Peyer's patch (tissue), 4 donors: Measurements from ENCODE around the gene P2RY2.

Source experiments
- POLR2A ChIP-seq, 2 donors: fragments of 450-650 bp; IDR thresholded peaks; one replicate each; pipeline ENCODE4 v1.5.1; 2017; ENCODE audit warnings: antibody characterized with exemption in 2 of 2, mild to moderate bottlenecking in 2 of 2, moderate library complexity in 2 of 2
- TF ChIP-seq, protein P1 (sequence below), 6 experiments: fragments of 450-650 bp in 4 of 6; fragments of 200-600 bp in 2 of 6; sonication (generic) in 1 of 6; IDR thresholded peaks; one replicate each; pipeline ENCODE4 v1.5.1; 2017 to 2019; ENCODE audit warnings: antibody characterized with exemption in 6 of 6, mild to moderate bottlenecking in 3 of 6, moderate library complexity in 1 of 6

DNA sequence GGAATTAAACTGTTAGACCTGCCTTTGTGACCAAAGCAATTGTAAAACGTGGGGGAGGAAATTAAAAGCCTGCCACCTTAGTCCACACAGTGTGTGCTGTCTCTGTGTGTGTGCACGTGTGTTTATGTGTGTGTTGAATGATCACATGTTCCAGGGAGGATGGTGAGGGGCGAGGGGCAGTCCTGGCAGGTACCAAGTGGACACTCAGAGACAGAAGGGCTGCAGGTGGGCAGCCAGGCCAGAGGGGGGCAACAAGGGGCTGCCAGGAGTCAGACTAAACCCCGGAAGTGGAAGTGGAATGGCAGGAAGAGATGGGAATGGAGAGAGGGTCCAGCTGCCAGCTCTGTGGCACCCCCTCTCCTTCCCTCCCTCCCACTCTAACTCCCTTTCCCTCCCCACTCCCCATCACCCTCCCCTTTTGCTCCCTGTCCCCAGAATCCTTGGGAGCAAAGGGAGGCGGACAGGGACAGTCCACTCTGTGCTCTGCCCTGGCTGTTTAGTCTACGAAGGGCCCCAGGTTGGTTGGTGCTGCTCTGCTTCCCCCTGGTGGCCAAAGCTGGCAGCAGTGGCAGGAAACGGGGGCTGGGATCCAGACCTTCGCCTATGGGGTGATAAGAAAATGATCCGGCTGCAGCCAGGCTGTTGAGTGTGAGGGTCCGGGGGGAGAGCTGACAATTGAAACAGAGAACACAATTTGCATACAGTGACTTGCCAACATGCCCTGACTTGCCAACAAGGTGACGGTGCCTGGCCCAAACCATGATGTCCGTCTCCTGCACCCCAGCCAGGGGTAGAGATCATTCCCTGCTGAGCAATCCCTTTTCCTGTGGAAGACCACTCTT lies 24.4 kb downstream of the P2RY2 start:
- TF ChIP-seq, protein P1, sequence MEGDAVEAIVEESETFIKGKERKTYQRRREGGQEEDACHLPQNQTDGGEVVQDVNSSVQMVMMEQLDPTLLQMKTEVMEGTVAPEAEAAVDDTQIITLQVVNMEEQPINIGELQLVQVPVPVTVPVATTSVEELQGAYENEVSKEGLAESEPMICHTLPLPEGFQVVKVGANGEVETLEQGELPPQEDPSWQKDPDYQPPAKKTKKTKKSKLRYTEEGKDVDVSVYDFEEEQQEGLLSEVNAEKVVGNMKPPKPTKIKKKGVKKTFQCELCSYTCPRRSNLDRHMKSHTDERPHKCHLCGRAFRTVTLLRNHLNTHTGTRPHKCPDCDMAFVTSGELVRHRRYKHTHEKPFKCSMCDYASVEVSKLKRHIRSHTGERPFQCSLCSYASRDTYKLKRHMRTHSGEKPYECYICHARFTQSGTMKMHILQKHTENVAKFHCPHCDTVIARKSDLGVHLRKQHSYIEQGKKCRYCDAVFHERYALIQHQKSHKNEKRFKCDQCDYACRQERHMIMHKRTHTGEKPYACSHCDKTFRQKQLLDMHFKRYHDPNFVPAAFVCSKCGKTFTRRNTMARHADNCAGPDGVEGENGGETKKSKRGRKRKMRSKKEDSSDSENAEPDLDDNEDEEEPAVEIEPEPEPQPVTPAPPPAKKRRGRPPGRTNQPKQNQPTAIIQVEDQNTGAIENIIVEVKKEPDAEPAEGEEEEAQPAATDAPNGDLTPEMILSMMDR (IDR thresholded peaks at IDR 0.05) = peak; percentile 64 to 89 (median 84)
- no peak for TF ChIP-seq POLR2A (IDR thresholded peaks at IDR 0.05)
